HG02759 (cell line): Measurements from ENCODE around the gene CFAP45.

Source experiments
- ATAC-seq: cut with Tn5 transposase; IDR thresholded peaks from one replicate; pipeline ENCODE4 v1.9.1; 2021; ENCODE audit warnings: mild to moderate bottlenecking, moderate library complexity; ENCODE audit not compliant: unreplicated experiment

The CFAP45 gene

DNA sequence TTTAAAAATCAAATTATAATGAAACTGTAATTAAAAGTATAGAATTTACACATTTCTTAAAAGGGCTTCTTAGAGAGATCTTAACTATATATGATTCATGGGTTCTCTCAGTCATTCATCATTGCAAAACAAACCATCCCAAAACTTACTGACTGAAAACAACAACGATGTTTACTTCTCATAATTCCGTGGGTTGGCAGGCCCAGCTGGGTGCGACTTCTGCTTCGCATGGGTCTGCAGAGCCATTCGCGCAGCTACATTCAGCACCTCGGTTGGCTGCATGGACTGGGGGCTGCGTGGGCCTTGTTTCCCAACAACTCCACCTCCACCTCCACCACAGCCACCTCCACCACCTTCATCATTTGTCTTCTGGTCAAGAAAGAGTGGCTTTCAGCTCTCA is 69.2 kb downstream of the CFAP45 start:
- no peak for ATAC-seq

DNA sequence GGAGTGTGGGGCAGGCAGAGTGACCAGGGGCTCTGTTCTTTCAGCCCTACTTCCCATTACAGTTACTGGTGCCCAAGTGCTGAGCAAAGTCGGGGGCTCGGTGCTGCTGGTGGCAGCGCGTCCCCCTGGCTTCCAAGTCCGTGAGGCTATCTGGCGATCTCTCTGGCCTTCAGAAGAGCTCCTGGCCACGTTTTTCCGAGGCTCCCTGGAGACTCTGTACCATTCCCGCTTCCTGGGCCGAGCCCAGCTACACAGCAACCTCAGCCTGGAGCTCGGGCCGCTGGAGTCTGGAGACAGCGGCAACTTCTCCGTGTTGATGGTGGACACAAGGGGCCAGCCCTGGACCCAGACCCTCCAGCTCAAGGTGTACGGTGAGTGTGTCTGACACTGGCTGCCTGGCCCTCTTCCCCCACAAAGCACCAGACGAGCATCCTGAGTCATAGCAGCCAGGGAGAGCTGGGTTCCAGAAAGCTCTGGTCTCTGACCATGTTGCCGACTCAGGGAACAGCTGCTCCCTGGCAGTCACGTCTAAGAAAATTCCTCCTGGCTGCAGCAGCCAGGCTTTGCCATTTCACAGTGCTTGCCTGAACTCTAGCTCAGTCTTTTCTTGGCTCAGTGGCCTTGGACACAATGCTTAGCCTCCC is 70.0 kb downstream of the CFAP45 start:
- ATAC-seq: no peak

DNA sequence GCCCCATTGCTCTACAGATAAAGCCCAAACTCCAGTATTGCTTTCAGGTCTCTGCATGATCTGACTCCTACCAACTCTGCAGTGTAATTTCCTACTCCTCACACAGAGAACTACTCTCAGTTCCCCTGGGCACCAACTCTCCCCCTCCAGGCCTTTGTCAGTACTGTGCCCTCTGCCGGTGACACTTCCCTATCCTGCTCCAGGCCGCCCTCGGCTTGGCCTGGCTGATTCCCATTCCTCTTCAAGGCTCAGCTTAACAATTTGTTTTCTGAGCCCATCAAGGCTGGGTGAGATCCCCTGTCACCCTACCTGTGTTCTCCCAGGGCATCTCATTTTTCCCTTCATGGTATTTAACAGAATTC is 70.7 kb downstream of the CFAP45 start:
- ATAC-seq: peak; percentile 81

DNA sequence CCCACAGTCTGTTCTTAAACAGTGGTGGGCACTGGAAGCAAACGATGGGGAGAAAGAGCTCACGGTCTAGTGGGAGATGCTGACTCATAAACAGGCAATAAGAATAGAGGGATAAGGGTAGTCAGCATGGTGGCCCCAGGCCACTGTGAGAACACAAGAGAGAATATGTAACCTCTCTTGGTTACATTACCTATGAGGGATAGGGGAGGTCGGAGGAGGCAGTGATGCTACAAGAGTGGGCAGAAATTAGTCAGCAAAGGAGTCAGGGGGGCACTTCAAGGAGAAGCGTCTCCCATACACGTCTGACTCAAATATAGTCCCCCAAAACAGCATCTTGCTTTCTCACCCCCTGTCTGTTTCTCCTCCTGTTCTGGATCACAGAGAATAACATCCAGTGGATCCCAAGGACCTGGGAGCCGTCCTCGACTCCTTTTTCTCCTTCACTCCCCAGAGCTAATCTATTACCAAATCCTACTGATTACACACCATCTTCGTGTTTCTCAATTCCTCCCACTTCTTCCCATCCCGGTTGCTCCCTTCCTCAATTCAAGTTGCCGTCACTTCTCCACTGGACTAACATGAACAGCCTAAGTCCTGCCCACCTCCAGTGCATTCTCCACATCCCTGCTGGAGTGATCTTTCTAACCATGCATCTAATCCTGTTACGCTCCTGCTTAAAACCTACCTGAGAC is 71.2 kb downstream of the CFAP45 start:
- ATAC-seq: no peak

DNA sequence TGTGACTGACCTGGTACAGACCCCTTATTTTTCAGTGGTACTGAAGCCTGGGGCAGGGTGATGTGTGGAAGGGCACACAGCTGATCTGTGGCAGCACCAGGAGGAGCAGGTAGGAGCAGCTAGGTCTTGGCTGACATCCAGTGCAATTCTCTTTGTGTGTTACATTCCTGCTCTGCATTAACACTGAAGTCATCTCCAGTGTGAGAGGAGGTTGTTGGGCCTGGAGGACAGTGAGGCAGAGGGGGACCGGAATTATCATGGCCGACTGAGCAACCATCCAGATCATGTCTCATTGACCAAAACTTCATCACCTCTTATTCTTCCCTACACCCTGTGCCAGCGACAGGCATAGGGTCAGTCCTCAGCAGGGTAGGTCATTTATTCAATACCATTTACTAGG is 71.8 kb downstream of the CFAP45 start:
- no peak for ATAC-seq

DNA sequence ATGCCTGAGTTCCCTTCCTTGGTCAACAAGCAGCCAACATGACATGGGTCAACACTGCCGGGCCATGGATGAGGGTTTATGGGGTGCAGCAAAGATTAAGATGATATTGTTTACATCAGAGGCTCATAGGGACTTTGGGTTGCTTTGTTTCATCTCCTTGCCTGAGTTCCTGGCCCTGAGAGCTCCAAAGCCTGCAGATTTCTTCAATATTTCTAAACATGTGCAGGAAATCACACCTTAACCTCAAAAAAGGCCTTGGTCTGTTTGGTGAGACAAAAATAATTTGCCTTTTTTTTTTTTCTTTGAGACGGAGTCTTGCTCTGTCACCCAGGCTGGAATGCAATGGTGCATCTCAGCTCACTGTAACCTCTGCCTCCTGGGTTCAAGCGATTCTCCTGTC is 72.4 kb downstream of the CFAP45 start:
- no peak for ATAC-seq

DNA sequence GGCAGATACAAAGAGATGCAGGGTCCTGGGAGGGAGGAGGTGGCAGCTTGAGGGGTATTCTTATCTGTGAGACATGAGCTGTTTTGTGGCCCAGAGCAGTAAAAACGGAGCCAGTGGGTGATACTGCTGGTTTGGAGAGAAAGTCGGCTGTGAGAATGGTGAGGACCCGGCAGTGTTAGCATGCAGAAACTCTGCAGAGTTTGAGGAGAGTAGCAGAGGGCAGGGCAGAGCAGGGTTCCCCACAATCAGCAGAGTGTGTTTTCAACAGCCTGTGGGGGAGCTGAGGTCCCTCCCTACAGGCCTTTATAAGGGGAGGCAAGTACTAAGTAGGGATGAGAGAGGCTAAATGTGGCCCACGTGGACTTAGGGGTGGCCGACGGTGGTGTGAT is 72.9 kb downstream of the CFAP45 start:
- no peak for ATAC-seq

DNA sequence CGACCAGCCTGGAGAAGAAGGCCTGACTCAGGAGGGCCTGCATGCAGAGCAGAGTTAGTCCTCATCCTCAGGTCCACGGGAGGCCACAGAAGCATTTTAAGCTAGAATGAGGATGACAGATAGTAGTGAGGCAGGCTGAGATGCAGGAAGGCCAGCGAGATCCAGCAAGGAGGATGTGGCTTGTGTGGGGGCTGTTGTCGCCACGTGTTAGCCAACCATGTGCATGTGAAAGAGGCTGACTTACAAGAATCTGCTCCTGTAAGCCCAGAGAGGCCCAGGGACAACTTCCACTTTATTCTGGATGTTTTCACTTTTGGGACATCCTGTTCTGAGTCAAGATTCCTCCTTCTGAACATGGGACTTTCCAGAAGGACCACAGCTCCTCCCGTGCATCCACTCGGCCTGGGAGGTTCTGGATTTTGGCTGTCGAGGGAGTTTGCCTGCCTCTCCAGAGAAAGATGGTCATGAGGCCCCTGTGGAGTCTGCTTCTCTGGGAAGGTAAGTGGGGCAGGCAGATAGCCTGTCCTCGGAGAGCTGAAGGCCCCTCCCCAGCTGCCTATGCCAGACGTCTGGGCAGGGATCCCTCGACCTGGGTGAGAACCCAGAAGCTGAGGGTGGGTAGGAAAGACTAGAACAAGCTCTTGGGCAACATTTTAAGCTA is 73.4 kb downstream of the CFAP45 start, which contains the start of gene SLAMF8:
Gene SLAMF8, plus strand, starts transcription at position 433 of the 661 bp plus-strand sequence. Its CDS starts 26 bp downstream, at position 459.
- no peak for ATAC-seq

DNA sequence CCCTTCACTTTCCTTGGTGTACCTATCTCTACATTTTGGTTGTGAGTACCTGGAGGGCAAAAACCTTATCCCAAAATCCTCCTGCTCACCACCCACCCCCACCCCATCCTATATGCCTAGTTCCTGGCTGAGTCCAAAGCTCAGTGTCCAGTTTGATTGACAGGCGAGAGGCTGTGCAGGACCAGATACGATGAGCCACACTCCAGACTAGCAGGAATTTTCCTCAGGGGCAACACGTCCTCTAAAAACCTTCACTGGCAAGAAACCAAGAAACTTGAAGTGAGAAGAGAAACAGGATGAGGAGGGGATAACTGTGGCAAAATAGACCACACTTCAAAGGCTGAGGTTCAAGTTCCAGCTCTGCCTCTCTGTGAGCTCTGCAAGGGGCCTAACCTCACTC is 74.4 kb downstream of the CFAP45 start:
- ATAC-seq: no peak

DNA sequence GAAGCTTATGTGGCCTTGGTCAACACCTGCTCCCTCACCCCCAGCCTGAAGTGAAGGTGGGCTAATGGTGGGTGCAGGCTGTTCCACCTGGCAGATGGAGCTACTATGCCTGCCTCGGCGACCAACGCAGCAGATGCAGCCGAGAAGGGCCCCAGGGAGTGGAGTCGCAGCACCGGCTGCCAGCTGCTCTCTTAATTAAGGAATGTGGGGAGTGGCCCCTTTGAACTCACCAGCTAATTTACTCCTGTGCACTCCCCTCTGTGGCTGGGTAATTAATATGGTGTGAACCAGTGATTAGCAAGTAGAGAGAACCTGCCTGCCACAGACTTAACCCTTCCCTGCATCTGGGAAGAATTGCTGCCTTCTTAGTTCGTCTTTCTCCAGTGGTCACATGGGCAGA is 76.6 kb downstream of the CFAP45 start:
- no peak for ATAC-seq
